ENCODE data around the gene GAS2L2.

DNA sequence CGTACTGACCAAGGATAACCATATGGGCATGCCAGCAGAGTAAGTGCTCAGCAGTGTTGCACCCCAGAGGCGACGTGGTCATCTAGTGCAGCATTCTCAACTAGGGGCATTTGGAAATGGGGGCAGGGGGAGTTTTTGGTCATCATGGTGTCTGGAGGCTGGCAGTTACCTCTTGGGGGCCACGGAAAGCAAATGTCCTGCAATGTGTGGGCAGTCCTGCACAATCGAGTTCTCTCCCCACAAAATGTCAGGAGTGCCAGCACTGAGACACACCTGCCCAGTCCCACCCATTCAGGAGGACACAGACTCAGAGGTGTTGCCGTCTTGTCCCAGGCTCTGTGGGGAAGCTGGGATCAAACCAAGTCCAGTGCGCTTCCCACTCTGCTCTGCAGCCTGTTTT, 18.6 kb downstream of the GAS2L2 start:
- TF ChIP-seq, protein P1, sequence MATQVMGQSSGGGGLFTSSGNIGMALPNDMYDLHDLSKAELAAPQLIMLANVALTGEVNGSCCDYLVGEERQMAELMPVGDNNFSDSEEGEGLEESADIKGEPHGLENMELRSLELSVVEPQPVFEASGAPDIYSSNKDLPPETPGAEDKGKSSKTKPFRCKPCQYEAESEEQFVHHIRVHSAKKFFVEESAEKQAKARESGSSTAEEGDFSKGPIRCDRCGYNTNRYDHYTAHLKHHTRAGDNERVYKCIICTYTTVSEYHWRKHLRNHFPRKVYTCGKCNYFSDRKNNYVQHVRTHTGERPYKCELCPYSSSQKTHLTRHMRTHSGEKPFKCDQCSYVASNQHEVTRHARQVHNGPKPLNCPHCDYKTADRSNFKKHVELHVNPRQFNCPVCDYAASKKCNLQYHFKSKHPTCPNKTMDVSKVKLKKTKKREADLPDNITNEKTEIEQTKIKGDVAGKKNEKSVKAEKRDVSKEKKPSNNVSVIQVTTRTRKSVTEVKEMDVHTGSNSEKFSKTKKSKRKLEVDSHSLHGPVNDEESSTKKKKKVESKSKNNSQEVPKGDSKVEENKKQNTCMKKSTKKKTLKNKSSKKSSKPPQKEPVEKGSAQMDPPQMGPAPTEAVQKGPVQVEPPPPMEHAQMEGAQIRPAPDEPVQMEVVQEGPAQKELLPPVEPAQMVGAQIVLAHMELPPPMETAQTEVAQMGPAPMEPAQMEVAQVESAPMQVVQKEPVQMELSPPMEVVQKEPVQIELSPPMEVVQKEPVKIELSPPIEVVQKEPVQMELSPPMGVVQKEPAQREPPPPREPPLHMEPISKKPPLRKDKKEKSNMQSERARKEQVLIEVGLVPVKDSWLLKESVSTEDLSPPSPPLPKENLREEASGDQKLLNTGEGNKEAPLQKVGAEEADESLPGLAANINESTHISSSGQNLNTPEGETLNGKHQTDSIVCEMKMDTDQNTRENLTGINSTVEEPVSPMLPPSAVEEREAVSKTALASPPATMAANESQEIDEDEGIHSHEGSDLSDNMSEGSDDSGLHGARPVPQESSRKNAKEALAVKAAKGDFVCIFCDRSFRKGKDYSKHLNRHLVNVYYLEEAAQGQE (IDR thresholded peaks at IDR 0.05; ENCODE audit: unreplicated experiment): no peak
- TF ChIP-seq, protein P2, sequence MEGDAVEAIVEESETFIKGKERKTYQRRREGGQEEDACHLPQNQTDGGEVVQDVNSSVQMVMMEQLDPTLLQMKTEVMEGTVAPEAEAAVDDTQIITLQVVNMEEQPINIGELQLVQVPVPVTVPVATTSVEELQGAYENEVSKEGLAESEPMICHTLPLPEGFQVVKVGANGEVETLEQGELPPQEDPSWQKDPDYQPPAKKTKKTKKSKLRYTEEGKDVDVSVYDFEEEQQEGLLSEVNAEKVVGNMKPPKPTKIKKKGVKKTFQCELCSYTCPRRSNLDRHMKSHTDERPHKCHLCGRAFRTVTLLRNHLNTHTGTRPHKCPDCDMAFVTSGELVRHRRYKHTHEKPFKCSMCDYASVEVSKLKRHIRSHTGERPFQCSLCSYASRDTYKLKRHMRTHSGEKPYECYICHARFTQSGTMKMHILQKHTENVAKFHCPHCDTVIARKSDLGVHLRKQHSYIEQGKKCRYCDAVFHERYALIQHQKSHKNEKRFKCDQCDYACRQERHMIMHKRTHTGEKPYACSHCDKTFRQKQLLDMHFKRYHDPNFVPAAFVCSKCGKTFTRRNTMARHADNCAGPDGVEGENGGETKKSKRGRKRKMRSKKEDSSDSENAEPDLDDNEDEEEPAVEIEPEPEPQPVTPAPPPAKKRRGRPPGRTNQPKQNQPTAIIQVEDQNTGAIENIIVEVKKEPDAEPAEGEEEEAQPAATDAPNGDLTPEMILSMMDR (conservative IDR thresholded peaks at IDR 0.05; ENCODE audit: low read depth in 2 of 2): no peak
- no peak for TF ChIP-seq EZH2phosphoT487 (IDR thresholded peaks at IDR 0.05; ENCODE audit: unreplicated experiment)
- TF ChIP-seq EZH2 (IDR thresholded peaks at IDR 0.05; ENCODE audit: low read depth, unreplicated experiment): no peak
- TF ChIP-seq POLR2AphosphoS5 (IDR thresholded peaks at IDR 0.05; ENCODE audit: low read depth): no peak
- no peak for TF ChIP-seq ZNF331 (CRISPR knock-in tag; IDR thresholded peaks at IDR 0.05; ENCODE audit: low read depth)
- TF ChIP-seq JUNB (IDR thresholded peaks at IDR 0.05; ENCODE audit: unreplicated experiment): no peak

Measured in GM23338 (cell line).